Measurements from ENCODE around the gene ADAT2.

The ADAT2 gene

DNA sequence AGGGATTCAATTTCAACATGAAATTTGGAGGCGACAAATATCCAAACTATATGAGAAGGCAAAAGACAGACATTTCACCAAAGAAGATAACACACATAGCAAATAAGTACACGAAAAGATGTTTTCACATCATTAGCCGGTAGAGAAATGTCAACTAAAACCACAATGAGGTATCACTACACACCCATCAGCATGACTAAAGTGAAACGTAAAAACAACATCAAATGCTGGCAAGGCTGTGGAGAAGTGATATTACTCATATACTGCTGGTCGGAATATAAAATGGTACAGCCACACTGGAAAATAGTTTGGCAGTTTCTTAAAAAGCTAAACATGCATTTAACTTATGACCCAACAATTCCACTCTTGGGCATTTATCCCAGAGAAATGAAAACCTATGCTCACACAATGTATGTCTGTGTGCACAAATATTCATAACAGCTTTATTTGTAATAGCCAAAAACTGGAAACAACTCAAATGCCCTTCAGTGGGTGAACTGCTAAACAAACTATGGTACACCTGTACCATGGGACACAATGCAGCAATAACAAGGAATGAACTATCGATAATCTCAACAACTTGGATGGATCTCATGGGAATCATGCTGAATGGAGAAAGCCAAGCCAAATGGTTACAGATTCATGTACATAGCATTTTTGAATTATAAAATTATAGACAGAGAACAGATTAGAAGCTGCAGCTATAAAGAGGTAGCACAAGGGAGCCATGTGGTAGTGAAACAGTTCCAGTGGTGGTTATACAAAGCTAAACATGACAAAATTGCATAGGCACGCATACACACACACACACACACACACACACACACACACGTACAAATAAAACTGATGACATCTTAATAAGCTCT, 8.6 kb downstream of the ADAT2 start:
- in situ Hi-C loops (cut with MboI; ENCODE audit: low sequenced_read_pairs), result no loop called here

DNA sequence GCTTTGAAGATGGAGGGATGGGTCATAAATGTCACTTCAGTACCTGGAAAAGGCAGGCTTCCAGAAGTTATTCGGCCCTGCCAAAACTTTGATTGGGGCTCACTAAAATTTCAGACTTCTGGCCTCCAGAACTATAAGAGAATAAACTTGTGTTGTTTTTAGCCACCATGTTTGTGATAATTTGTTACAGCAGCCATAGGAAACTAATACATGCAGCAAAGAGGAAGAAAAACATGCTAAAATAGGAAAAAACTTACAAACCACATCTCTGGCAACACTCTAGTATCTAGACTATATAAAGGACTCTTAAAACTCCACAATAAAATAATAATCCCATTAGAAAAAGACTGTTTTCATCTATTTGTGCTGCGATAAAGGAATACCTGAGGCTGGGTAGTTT, 9.5 kb downstream of the ADAT2 start:
- in situ Hi-C loops (cut with MboI; ENCODE audit: low sequenced_read_pairs), result no loop called here

GRCh38 chr6:143432588-143432987, 17.9 kb downstream of the ADAT2 start:
- in situ Hi-C loops (cut with MboI; ENCODE audit: low sequenced_read_pairs), result no loop called here

DNA sequence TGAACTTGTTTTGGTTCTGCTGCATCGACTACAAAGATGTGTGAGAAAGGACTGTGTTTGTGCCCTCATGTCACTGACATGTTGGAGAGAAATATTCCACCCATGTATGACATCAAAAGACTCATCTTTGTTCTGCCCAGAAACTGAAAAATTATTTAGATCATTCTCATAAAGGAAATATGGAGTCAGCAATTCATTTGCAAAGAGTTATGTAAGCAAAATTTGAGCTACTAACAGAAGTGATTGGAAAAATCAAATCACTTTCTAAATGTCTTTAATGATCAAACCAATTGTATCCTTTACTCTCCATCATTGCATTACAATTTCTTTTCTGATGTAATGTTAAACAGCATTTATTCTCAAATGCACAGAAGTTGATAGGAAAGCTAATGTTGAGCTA, 19.3 kb downstream of the ADAT2 start:
- in situ Hi-C loops (cut with MboI; ENCODE audit: low sequenced_read_pairs), result no loop called here

- in situ Hi-C loops (cut with MboI; ENCODE audit: low sequenced_read_pairs), result loop anchor here (10.0 kb wide), 1 partner anchor 865 kb away; no protein-coding TSS in a partner anchor
Measured at GRCh38 chr6:143429970-143430369, 20.5 kb downstream of the ADAT2 start.

DNA sequence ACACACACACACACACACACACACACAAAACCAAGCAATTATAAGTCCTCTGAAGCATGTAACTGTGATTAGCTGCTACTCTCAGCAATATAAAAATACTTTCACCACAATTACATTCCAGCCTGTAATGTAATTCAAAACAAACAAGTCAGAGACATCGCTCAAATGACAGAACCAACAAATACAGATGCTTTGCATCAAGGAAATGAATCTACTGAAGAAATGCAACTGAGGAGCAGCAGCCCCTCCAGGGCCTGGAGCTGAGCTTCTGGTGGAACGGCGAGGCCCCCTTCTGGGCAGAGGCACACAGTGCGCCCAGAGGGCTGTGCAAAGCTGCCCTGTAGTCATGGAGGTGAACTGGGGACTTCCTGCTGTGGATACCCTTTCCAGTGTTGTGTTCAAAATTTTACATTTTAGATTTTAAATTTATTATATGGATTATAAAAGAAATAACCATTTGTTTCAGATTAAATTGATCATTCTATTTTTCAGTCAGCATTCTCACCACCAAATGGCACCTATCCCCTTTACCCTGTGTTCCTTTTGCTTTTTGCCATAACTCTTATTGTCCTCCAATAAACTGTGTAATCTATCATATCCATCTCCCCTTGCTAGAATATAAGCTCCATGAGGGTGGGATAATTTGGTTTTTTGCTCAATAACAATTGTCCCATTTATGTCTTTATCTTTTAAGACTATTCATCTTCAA, 23.2 kb downstream of the ADAT2 start:
- in situ Hi-C loops (cut with MboI; ENCODE audit: low sequenced_read_pairs), result loop anchor here (10.0 kb wide), 1 partner anchor 862 kb away; no protein-coding TSS in a partner anchor

DNA sequence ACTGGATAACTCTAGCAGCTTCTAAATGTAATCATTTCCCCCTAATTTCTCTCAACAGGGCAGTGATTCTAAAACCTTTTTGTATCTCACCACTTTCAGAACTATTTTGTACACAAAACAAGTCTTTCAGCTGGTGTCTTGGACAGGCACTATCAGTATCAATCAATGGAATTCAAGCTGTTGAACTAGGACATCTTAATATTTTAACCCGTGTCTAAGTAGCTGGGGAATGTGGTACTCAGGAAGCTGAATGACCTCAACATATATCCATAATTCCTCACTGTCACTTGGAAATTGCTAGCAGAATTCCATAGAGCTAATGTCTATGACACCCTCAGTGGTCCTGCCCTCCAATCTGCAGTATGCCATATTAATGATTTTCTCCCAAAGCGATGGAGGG, 24.5 kb downstream of the ADAT2 start:
- in situ Hi-C loops (cut with MboI; ENCODE audit: low sequenced_read_pairs), result loop anchor here (10.0 kb wide), 1 partner anchor 861 kb away; no protein-coding TSS in a partner anchor

- in situ Hi-C loops (cut with MboI; ENCODE audit: low sequenced_read_pairs), result loop anchor here (10.0 kb wide), 1 partner anchor 735 kb away; no protein-coding TSS in a partner anchor
Measured at GRCh38 chr6:143419526-143419925, 31.0 kb downstream of the ADAT2 start.

- in situ Hi-C loops (cut with MboI; ENCODE audit: low sequenced_read_pairs), result loop anchor here (10.0 kb wide), 1 partner anchor 730 kb away; no protein-coding TSS in a partner anchor
Measured at GRCh38 chr6:143414769-143415168, 35.7 kb downstream of the ADAT2 start.

- in situ Hi-C loops (cut with MboI; ENCODE audit: low sequenced_read_pairs), result loop anchor here (10.0 kb wide), 1 partner anchor 726 kb away; no protein-coding TSS in a partner anchor
Measured at GRCh38 chr6:143410859-143411270, 39.6 kb downstream of the ADAT2 start.

DNA sequence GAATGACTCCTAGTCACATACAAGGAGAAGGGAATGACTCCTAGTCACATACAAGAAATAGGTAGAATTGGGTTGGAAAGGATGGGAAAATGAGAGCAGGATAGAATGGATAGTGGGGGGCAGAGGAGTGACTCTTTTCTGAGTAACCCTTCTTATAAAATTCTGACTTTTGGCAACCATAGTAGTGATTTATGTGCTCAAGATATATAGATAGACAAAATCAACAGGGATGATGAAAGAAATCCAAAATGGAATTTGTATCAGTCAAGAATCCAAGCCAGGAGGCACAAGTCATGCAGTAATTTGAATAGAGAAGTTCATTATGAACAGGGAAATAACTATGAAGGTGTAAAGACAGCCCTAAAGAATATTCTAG, 41.7 kb downstream of the ADAT2 start:
- in situ Hi-C loops (cut with MboI; ENCODE audit: low sequenced_read_pairs), result no loop called here

GRCh38 chr6:143408151-143408786, 42.2 kb downstream of the ADAT2 start:
- in situ Hi-C loops (cut with MboI; ENCODE audit: low sequenced_read_pairs), result no loop called here

DNA sequence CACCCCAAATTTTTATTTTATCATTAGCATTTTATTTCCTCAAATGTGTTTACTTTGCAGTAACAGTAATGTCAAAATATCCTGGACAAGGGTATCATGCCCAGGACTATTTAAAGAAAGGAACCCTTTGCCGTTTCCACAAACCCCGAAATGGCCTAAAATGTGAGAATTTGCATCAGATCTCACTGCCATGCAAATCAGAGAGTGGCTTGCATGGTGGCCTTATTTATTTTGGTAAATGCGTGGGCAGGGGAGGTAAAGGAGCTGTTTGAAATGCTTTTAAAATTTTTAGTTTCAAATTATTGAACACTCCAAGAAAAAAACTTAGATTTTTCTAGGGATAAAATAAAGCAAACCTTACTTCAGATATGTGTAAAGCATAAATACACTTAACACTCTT, 43.8 kb downstream of the ADAT2 start:
- in situ Hi-C loops (cut with MboI; ENCODE audit: low sequenced_read_pairs), result no loop called here

GRCh38 chr6:143405373-143406154, 44.9 kb downstream of the ADAT2 start:
- in situ Hi-C loops (cut with MboI; ENCODE audit: low sequenced_read_pairs), result no loop called here

GRCh38 chr6:143402721-143403336, 47.7 kb downstream of the ADAT2 start:
- in situ Hi-C loops (cut with MboI; ENCODE audit: low sequenced_read_pairs), result no loop called here

DNA sequence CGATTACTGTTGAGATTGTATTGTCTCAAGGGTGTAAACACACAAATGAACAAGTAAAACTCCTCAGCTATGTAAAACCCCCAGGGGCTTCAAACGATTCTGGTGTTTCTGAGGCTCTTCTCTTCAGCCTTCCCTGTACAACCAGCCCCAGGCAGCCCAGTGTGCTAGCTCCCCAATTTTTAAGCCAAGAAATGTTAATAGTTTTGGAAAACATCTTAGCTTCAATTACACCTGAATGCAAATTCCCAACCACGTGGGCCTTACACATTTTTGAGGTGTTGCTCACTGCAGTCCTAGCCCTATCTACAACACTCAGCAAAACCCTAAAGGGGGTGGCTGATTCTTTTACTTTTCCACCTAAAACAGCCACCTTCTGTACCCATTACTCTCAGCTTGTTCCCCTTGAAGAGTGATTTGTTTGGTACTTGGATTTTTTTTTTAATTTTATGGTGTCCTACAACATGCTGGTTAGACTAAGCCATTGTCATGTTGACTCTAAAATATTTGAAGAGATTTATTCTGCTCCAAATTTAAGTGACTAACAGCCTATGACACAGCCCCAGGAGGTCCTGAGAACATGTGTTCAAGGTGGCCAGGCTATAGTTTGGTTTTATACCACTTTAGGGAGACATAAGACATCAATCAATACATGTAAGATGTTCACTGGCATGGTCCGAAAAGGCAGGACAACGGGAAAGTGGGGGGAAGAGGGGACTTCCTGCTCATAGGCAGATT, 48.7 kb downstream of the ADAT2 start:
- in situ Hi-C loops (cut with MboI; ENCODE audit: low sequenced_read_pairs), result no loop called here

DNA sequence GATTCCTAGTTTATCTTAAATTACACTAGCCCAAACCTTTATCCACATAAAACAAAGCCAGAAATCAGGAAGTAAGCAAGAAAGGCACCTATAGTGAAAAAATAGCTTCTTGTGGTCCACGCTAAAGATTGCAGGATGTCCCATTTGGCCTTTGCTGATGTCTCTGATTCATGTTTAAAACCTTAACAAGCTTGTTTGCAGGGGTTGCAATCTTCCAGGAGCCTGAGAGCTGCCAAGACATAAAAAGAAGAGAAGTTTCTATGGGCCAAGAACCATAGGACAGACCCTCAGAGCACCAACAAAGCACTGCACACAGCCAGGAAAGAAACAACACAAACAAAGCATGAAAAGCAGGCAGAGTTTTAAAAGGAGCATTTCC, 49.4 kb downstream of the ADAT2 start:
- in situ Hi-C loops (cut with MboI; ENCODE audit: low sequenced_read_pairs), result no loop called here

- in situ Hi-C loops (cut with MboI; ENCODE audit: low sequenced_read_pairs), result no loop called here
Measured at GRCh38 chr6:143400258-143401067, 50.0 kb downstream of the ADAT2 start.

GRCh38 chr6:143399775-143400174, 50.7 kb downstream of the ADAT2 start:
- in situ Hi-C loops (cut with MboI; ENCODE audit: low sequenced_read_pairs), result no loop called here
